Nucleus accumbens (tissue), 56 donors: ENCODE data around the gene DUS1L.

Experiments used
- DNase-seq, 56 donors: peaks; one replicate each; lab custom pipeline; 2025; lab: John Stamatoyannopoulos, UW

DUS1L gene

GRCh38 chr17:82088838-82089722 lies 23.5 kb upstream of the DUS1L start:
- no peak for DNase-seq

GRCh38 chr17:82087961-82088837 lies 22.6 kb upstream of the DUS1L start:
- DNase-seq = no peak

DNA sequence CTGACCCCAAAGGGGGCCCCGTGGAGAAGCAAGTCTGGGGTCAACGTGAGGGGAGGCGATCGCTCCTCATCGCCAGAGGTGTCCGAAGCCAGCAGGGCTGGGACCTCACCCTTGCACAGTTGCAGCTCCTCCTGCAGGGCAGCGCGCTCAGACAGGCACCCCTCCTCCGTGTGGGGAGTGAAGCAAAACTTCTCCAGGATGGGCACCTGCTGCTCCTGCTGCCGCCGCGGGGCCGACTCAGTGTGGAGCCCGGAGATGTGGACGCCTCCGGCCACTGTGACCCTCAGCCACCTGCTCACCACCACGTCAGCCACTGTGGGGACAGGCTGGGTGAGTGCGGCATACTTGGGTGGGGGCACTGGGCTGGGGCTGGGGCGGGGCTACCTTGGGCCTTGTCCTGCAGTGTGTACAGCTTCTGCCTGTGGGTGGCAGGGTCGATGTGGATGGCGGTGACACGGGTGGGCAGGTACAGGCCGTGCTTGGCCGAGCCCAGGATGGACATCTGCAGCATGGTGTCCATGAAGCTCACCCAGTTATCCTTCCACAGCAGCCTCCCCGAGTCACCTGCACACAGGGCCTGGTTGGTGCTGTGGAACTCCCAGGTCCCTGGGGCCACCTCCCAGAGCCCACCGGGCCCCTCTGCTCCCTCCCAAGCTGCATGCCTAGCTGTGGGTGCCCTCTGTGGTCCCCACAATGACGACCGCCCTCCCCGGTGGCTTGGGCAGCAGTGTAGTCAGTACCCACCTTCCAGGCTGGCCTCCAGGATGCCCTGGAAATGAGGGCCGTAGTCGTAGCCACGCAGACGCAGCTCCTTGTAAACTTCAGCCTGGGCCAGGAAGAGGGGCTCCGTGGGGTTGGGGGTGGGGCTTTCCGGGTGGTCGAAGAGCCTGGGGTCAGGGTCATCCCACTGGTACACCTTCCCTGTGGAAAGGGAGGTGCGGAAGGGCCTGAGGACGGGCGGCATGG lies 21.6 kb upstream of the DUS1L start:
- no peak for DNase-seq

GRCh38 chr17:82085931-82086764 lies 20.5 kb upstream of the DUS1L start:
- no peak for DNase-seq

GRCh38 chr17:82085031-82085861 lies 19.6 kb upstream of the DUS1L start:
- DNase-seq = no peak

- no peak for DNase-seq
Observed at GRCh38 chr17:82084373-82085030, 18.9 kb upstream of the DUS1L start.

DNA sequence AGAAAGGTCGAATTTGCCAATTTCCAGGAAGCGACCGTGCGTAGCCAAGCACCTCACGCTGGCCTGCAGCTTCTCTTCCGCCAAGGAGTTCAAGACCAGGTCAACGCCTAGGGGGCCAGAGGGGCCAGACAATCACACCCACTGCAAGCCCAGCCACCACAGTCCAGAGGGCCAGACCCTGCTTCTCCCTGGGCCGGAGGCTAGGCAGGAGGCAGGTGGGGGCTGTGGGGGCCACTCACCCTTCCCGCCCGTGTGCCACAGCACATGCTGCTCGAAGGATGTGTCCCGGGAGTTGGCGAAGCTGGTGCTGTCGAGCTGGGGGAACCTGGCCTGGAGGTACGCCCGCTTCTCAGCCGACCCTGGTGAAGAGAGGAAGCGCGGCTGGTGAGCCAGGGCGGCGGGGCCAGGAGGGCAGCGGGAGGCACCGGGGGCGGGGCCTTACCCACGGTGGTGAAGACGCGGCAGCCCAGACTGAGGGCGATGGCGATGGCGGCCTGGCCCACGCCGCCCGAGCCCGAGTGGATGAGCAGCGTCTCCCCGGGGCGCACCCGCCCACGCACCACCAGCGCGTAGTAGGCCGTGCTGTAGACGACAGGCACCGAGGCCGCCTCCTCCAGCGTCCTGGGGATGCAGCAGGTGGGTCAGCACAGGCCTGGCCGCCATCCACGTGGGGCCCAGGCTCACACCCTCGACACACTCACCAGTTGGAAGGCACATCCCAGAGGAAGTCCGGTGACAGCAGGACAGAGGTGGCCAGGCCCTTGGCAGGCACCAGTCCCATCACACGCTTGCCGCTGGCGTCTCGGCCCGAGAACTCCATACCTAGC lies 18.1 kb upstream of the DUS1L start:
- DNase-seq = no peak

GRCh38 chr17:82083009-82083408 lies 17.4 kb upstream of the DUS1L start:
- no peak for DNase-seq

- no peak for DNase-seq
Observed at GRCh38 chr17:82082456-82082855, 16.9 kb upstream of the DUS1L start.

GRCh38 chr17:82081966-82082365 lies 16.4 kb upstream of the DUS1L start:
- no peak for DNase-seq

DNA sequence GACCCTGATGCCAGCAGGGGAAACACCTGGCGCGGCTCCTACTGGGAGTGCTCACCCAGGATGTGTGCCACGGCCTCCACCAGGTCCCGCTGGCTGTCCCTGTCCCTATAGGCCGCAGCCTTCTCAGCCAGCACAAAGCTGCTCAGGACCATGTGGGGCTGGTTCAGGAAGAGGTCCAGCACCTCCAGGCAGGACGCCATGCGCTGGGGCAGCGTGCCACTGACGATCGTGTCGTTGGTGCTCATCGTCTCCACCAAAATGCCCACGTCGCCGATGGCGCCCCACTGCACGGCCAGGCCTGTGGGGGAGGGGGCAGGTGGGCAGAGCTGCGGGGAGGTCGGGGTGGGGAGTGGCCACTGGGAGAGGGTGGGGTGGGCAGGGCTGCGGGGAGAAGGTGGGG lies 15.9 kb upstream of the DUS1L start:
- DNase-seq = no peak

GRCh38 chr17:82080789-82081464 lies 15.3 kb upstream of the DUS1L start:
- DNase-seq = no peak

DNA sequence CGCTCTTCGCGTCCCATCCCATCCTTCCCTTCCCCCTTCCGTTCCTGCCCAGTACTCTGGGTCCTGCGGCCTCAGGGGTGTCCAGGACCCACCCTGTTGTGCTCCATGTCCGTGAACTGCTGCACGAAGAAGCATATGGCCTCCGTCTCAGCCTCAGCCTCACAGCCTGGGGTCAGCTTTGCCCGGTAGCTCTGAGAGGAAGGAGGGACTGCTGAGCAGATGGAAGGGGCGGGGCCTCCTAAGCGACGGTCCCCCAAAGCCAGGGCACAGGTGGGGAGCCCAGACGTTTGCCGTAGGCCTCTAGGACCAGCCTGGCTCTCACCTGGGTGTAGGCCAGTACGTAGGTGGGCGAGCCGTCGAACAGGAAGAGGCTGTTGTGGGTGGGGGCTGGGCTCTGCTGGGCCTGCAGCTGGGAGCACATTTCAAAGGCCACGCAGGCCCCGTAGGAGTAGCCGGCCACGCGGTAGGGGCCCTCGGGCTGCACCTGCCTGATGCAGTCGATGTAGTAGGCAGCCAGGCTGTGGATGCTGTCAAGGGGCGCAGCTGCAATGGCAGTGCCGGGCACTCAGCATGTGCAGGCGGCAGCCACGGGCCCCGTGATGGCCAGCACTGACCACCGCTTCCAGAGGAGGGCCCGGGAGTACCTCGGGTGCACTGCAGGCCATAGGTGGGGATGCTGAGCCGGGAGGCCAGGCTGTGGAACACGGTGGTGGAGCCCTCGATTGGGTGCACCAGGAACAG lies 14.6 kb upstream of the DUS1L start:
- DNase-seq = no peak

DNA sequence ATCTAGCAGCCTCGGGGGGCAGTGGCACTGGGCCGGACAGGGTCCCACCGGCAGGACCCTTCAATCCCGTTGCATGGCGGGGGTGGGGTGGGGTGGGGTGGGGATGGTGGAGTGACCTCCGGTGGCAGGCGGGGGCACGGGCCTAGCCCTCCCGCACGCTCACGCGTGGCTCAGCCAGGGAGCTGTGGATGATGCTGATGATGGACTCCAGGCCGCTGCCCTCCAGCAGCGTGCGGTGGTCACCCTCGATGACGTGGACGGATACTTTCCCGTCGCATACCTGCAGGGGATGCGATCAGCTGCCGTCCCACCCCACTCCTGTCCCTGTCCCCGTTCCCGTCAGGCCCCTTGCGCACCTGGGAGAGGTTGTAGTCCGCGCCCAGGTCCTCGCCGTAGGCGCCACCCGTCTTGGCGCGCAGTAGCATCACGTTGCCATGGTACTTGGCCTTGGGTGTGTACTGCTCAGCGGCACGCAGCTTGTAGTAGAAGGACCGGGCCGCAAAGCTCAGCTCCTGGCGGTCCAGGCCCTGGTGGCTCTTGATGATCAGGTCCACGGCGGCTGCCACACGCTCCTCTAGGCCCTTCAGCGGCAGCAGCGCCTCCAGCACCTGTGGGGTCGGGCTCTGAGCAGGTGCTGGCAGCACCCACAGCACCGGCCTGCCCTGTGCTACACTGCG lies 13.5 kb upstream of the DUS1L start:
- no peak for DNase-seq

- DNase-seq = no peak
Observed at GRCh38 chr17:82078433-82078832, 12.8 kb upstream of the DUS1L start.
